RKO (cell line): ENCODE data around the gene VIT.
A peak's percentile ranks its signal among the peaks of the same experiment; 100 is the strongest.

Experiments
- DNase-seq: peaks from one replicate; pipeline ENCODE4 v3.0.0-alpha.2; 2016; ENCODE audit warnings: low spot score

The VIT gene

GRCh38 chr2:36696533-36696932, at the start of gene VIT:
VIT (plus strand) TSS chr2:36696707; CDS start chr2:36716371, 19,664 bp downstream.
- DNase-seq, result no peak

- peak; percentile 92 for DNase-seq
Measured at GRCh38 chr2:36650031-36650829, 46.3 kb upstream of the VIT start.

GRCh38 chr2:36653155-36653554, 43.4 kb upstream of the VIT start:
- DNase-seq, result no peak

- no peak for DNase-seq
Measured at GRCh38 chr2:36653967-36654694, 42.4 kb upstream of the VIT start.

GRCh38 chr2:36655453-36655852, 41.1 kb upstream of the VIT start:
- no peak for DNase-seq

GRCh38 chr2:36657703-36658102, 38.8 kb upstream of the VIT start:
- no peak for DNase-seq

- DNase-seq, result no peak
Measured at GRCh38 chr2:36658277-36658748, 38.2 kb upstream of the VIT start.

GRCh38 chr2:36659218-36659617, 37.3 kb upstream of the VIT start:
- DNase-seq, result no peak

GRCh38 chr2:36659872-36660312, 36.6 kb upstream of the VIT start:
- DNase-seq, result peak; percentile 36

- DNase-seq, result no peak
Measured at GRCh38 chr2:36662638-36663037, 33.9 kb upstream of the VIT start.

- DNase-seq, result no peak
Measured at GRCh38 chr2:36663295-36663694, 33.2 kb upstream of the VIT start.

- peak; percentile 92 for DNase-seq
Measured at GRCh38 chr2:36663851-36664695, 32.4 kb upstream of the VIT start.

GRCh38 chr2:36664696-36665076, 31.8 kb upstream of the VIT start:
- peak; percentile 34 for DNase-seq

- no peak for DNase-seq
Measured at GRCh38 chr2:36667931-36668330, 28.6 kb upstream of the VIT start.

GRCh38 chr2:36670881-36671595, 25.5 kb upstream of the VIT start:
- peak; percentile 30 for DNase-seq

GRCh38 chr2:36671731-36672130, 24.8 kb upstream of the VIT start:
- no peak for DNase-seq

- peak; percentile 79 for DNase-seq
Measured at GRCh38 chr2:36672199-36672598, 24.3 kb upstream of the VIT start.

- no peak for DNase-seq
Measured at GRCh38 chr2:36675579-36676282, 20.8 kb upstream of the VIT start.

- no peak for DNase-seq
Measured at GRCh38 chr2:36676364-36676763, 20.1 kb upstream of the VIT start.

GRCh38 chr2:36677386-36677785, 19.1 kb upstream of the VIT start:
- DNase-seq, result no peak

GRCh38 chr2:36677996-36678605, 18.4 kb upstream of the VIT start:
- no peak for DNase-seq
